Common myeloid progenitor, CD34-positive (primary cell): Measurements from ENCODE around the gene NFXL1.

Experiments used
- CTCF ChIA-PET: fragments of 350-600 bp; sonication (Branson Sonifier 250); formaldehyde crosslinking; loops from one replicate; lab custom pipeline; 2021; ENCODE audit warnings: antibody characterized with exemption; lab: Charles Lee
- POLR2A ChIA-PET: fragments of 350-600 bp; sonication (Branson Sonifier 250); formaldehyde crosslinking; loops from one replicate; lab custom pipeline; 2021; ENCODE audit warnings: antibody characterized with exemption; lab: Charles Lee
- DNase-seq, 3 donors: peaks; one replicate each; pipeline versions ENCODE4 v3.0.0 to v3.0.0-alpha.2; 2013
- H3K27ac ChIP-seq, 2 experiments: 1 replicate in 1 of 2; 2 replicates in 1 of 2; pipeline ENCODE4 v1.7.0; 2013; ENCODE audit warnings: inconsistent platforms in 2 of 2, low read length in 2 of 2, mild to moderate bottlenecking in 2 of 2, low read depth in 1 of 2, moderate library complexity in 1 of 2; ENCODE audit not compliant: severe bottlenecking in 2 of 2, insufficient read depth in 1 of 2, poor library complexity in 1 of 2
- H3K27me3 ChIP-seq, 5 experiments: replicated peaks in 2 of 5; 1 replicate in 3 of 5; 2 replicates in 2 of 5; pipeline versions ENCODE4 v1.6.1 to v1.7.0; 2013; ENCODE audit warnings: low read length in 4 of 5, mild to moderate bottlenecking in 2 of 5, moderate library complexity in 2 of 5, inconsistent platforms in 1 of 5; ENCODE audit not compliant: insufficient read depth in 5 of 5, control insufficient read depth in 4 of 5
- H3K36me3 ChIP-seq, 4 experiments: 1 replicate in 2 of 4; 2 replicates in 2 of 4; pipeline versions ENCODE4 v1.6.1 to v1.7.0; 2013; ENCODE audit warnings: low read length in 3 of 4, control low read depth in 1 of 4, mild to moderate bottlenecking in 1 of 4; ENCODE audit not compliant: control insufficient read depth in 4 of 4, insufficient read depth in 4 of 4
- H3K4me1 ChIP-seq, 4 experiments: 1 replicate in 3 of 4; 2 replicates in 1 of 4; pipeline versions ENCODE4 v1.6.1 to v1.7.1; 2013; ENCODE audit warnings: low read length in 3 of 4, mild to moderate bottlenecking in 3 of 4, control low read depth in 1 of 4, inconsistent platforms in 1 of 4, moderate library complexity in 1 of 4; ENCODE audit not compliant: control insufficient read depth in 4 of 4, insufficient read depth in 4 of 4; ENCODE audit errors: control extremely low read depth in 1 of 4
- H3K4me3 ChIP-seq, 7 experiments: 1 replicate in 4 of 7; 2 replicates in 3 of 7; pipeline versions ENCODE4 v1.5.1 to v1.7.0; 2013; ENCODE audit warnings: mild to moderate bottlenecking in 7 of 7, low read length in 6 of 7, moderate library complexity in 6 of 7, inconsistent platforms in 2 of 7, low read depth in 2 of 7, control low read depth in 1 of 7; ENCODE audit not compliant: insufficient read depth in 4 of 7, control insufficient read depth in 1 of 7; ENCODE audit errors: extremely low read depth in 1 of 7
- H3K9me3 ChIP-seq, 5 experiments: 1 replicate in 4 of 5; 2 replicates in 1 of 5; pipeline versions ENCODE4 v1.6.1 to v1.7.1; 2013; ENCODE audit warnings: low read length in 4 of 5, mild to moderate bottlenecking in 2 of 5, inconsistent platforms in 1 of 5, low read depth in 1 of 5, moderate library complexity in 1 of 5; ENCODE audit not compliant: control insufficient read depth in 4 of 5, insufficient read depth in 2 of 5; ENCODE audit errors: control extremely low read depth in 1 of 5
- WGBS: methylation state at CpG from one replicate; pipeline ENCODE4 v1.1.5; 2013; ENCODE audit not compliant: insufficient coverage; 5-methylcytosine and 5-hydroxymethylcytosine counted together

Gene NFXL1

GRCh38 chr4:47907089-47907646, 7.2 kb downstream of the NFXL1 start:
- Histone ChIP-seq H3K27ac (no peak overlapping the region), H3K9me3 (no peaks in the 10 kb centered on the region), H3K4me1 (no peaks in the 10 kb centered on the region), H3K4me3 (no peak overlapping the region), H3K27me3 (no peaks in the 10 kb centered on the region), H3K36me3 (peaks cover 11 to 50% (median 30%) of the 10 kb centered on the region in 4 experiments)
- POLR2A ChIA-PET: no interaction called here
- WGBS: 11% methylated on average over 1 of the region's 1 CpG
- CTCF ChIA-PET: interaction anchor here (0.7 kb wide), 1 partner anchor 79 kb away, joined by 3 read pairs; no protein-coding TSS in a partner anchor
- no peak for DNase-seq

DNA sequence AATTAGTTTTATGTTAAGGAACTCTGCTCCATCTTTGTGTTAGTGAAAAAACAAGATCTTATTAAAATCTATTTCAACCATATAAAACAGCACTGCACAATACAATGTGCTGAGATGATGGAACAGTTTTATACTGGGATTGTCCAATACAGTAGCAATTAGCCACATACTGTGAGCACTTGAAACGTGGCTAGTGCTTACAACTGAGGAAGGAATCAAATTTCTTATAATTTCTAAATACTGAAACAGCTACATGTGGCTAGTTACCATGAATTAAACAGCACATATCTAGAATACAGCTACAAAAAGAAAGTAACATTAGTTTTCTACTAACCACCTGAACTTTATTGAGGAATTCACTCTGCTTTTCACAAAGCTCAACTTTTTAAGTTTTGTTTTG, 14.7 kb downstream of the NFXL1 start:
- H3K4me3 ChIP-seq: no peak overlapping the region
- H3K4me1 ChIP-seq: no peaks in the 10 kb centered on the region
- ChIA-PET CTCF (interaction anchor here (0.9 kb wide), 1 partner anchor 231 kb away, joined by 3 read pairs; no protein-coding TSS in a partner anchor), POLR2A (no interaction called here)
- no peaks in the 10 kb centered on the region for H3K27me3 ChIP-seq
- no CpG with 5 or more reads among the region's 1 CpG for WGBS
- H3K36me3 ChIP-seq: peaks cover 12 to 61% (median 38%) of the 10 kb centered on the region in 4 experiments
- H3K27ac ChIP-seq: no peak overlapping the region
- DNase-seq: no peak
- H3K9me3 ChIP-seq: no peaks in the 10 kb centered on the region

DNA sequence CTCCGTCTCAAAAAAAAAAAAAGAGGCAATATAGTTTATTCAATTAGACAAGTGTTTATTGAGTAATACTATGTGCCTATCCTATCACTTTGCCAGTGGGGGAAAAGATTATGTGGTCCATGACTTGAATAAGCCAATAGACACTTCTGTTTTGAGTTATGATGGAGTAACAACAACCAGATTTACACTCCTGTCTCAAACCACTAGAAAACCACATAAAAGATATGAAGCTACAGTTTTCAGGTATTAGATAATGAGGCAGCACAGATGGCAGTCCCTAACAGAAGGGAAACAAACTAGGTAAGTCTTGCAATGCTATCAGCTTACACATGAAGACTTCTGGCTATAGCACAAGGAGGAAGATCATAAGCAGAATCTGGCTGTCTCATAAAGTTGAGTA, 22.5 kb downstream of the NFXL1 start:
- Histone ChIP-seq H3K27me3 (no peaks in the 10 kb centered on the region), H3K4me1 (no peaks in the 10 kb centered on the region), H3K36me3 (peaks cover 12 to 63% (median 31%) of the 10 kb centered on the region in 4 experiments), H3K9me3 (no peaks in the 10 kb centered on the region), H3K27ac (no peak overlapping the region), H3K4me3 (no peak overlapping the region)
- no CpG with 5 or more reads among the region's 1 CpG for WGBS
- POLR2A ChIA-PET: no interaction called here
- CTCF ChIA-PET: interaction anchor here (1.3 kb wide), 1 partner anchor 12 kb away, joined by 4 read pairs; no protein-coding TSS in a partner anchor
- DNase-seq: no peak

GRCh38 chr4:47882228-47882627, 32.2 kb downstream of the NFXL1 start:
- Histone ChIP-seq H3K4me3 (no peak overlapping the region), H3K4me1 (no peaks in the 10 kb centered on the region), H3K27me3 (no peaks in the 10 kb centered on the region), H3K36me3 (peaks cover 6 to 56% (median 42%) of the 10 kb centered on the region in 4 experiments), H3K27ac (no peak overlapping the region), H3K9me3 (no peaks in the 10 kb centered on the region)
- no CpG with 5 or more reads among the region's 3 CpGs for WGBS
- POLR2A ChIA-PET: no interaction called here
- DNase-seq: no peak
- CTCF ChIA-PET: interaction anchor here (1.4 kb wide), 1 partner anchor 51 kb away, joined by 3 read pairs; no protein-coding TSS in a partner anchor

- ChIA-PET POLR2A (no interaction called here), CTCF (no interaction called here)
- Histone ChIP-seq H3K4me3 (no peak overlapping the region), H3K36me3 (peaks cover 23 to 73% (median 54%) of the 10 kb centered on the region in 4 experiments), H3K27ac (no peak overlapping the region), H3K9me3 (peaks cover 0 to 2% (median 0%) of the 10 kb centered on the region in 5 experiments), H3K27me3 (no peaks in the 10 kb centered on the region), H3K4me1 (no peaks in the 10 kb centered on the region)
- no peak for DNase-seq
Observed at GRCh38 chr4:47879458-47879857, 34.9 kb downstream of the NFXL1 start.

GRCh38 chr4:47876784-47877546, 37.4 kb downstream of the NFXL1 start:
- Histone ChIP-seq H3K36me3 (peaks cover 44 to 72% (median 57%) of the 10 kb centered on the region in 4 experiments), H3K4me3 (no peak overlapping the region), H3K27ac (no peak overlapping the region), H3K4me1 (no peaks in the 10 kb centered on the region), H3K27me3 (no peaks in the 10 kb centered on the region), H3K9me3 (peaks cover 1 to 24% (median 18%) of the 10 kb centered on the region in 5 experiments)
- no peak for DNase-seq
- ChIA-PET POLR2A (no interaction called here), CTCF (interaction anchor here (0.6 to 1.2 kb wide), 2 partner anchors 17 to 35 kb away, joined by 3 read pairs; no protein-coding TSS in a partner anchor)
- 100% methylated on average over 1 of the region's 3 CpGs for WGBS

- Histone ChIP-seq H3K27ac (no peak overlapping the region), H3K4me1 (no peaks in the 10 kb centered on the region), H3K9me3 (peaks cover 1 to 25% (median 18%) of the 10 kb centered on the region in 5 experiments), H3K36me3 (peaks cover 40 to 71% (median 57%) of the 10 kb centered on the region in 4 experiments), H3K4me3 (no peak overlapping the region), H3K27me3 (no peaks in the 10 kb centered on the region)
- ChIA-PET POLR2A (no interaction called here), CTCF (no interaction called here)
- no peak for DNase-seq
Observed at GRCh38 chr4:47876310-47876709, 38.1 kb downstream of the NFXL1 start.
